HepG2 (cell line): ENCODE results near the gene ETF1. TPM values are rescaled to one million over a fixed set of nuclear protein-coding genes. Genes with fewer than 3 reads are reported as not detected.

Source experiments
- FOXO1 ChIP-seq: sonication (generic); formaldehyde crosslinking; IDR thresholded peaks from 2 replicates; pipeline ENCODE4 v1.4.0; 2020; ENCODE audit warnings: missing genetic modification reagents
- HNRNPL ChIP-seq: fragments of 200-400 bp; formaldehyde crosslinking; IDR thresholded peaks from 2 replicates; pipeline ENCODE4 v1.6.1; 2017; ENCODE audit warnings: mild to moderate bottlenecking, low read depth, low read length
- RFXAP ChIP-seq: sonication (generic); formaldehyde crosslinking; IDR thresholded peaks from 2 replicates; pipeline ENCODE4 v1.4.0; 2020; ENCODE audit warnings: missing genetic modification reagents, borderline replicate concordance
- SKI ChIP-seq: fragments of 450-650 bp; IDR thresholded peaks from one replicate; pipeline ENCODE4 v1.6.1; 2018; ENCODE audit warnings: mild to moderate bottlenecking; ENCODE audit not compliant: partially characterized antibody
- TEAD2 ChIP-seq: sonication (generic); formaldehyde crosslinking; IDR thresholded peaks from 2 replicates; pipeline ENCODE4 v1.9.0; 2021; ENCODE audit warnings: missing genetic modification reagents
- ZMAT3 ChIP-seq: sonication (generic); formaldehyde crosslinking; conservative IDR thresholded peaks from 2 replicates; pipeline ENCODE4 v1.7.0; 2021; ENCODE audit warnings: missing genetic modification reagents
- ZNF17 ChIP-seq: sonication (generic); formaldehyde crosslinking; IDR thresholded peaks from 2 replicates; pipeline ENCODE4 v1.5.0; 2020; ENCODE audit warnings: mild to moderate bottlenecking, missing genetic modification reagents
- ZNF331 ChIP-seq: sonication (generic); formaldehyde crosslinking; IDR thresholded peaks from 2 replicates; pipeline ENCODE4 v1.4.0; 2020; ENCODE audit warnings: missing genetic modification reagents
- ZNF432 ChIP-seq: sonication (generic); formaldehyde crosslinking; IDR thresholded peaks from 2 replicates; pipeline ENCODE4 v1.5.0; 2020; ENCODE audit warnings: missing genetic modification reagents, mild to moderate bottlenecking, borderline replicate concordance
- ZNF614 ChIP-seq: IDR thresholded peaks from 2 replicates; pipeline ENCODE4 v1.6.1; 2018; ENCODE audit warnings: missing biosample characterization, missing genetic modification reagents, inconsistent platforms, borderline replicate concordance
- ZNF790 ChIP-seq: sonication (generic); formaldehyde crosslinking; IDR thresholded peaks from 2 replicates; pipeline ENCODE4 v1.8.0; 2022; ENCODE audit warnings: missing genetic modification reagents, mild to moderate bottlenecking, borderline replicate concordance
- ZNF878 ChIP-seq: sonication (generic); formaldehyde crosslinking; IDR thresholded peaks from 2 replicates; pipeline ENCODE4 v1.8.1; 2023; ENCODE audit warnings: mild to moderate bottlenecking, missing genetic modification reagents, moderate library complexity
- polyA plus RNA-seq, 8 experiments: library from polyadenylated mRNA; depleted of rRNA in 3 of 8; stranded (reverse) in 7 of 8; unstranded in 1 of 8; fragments of >200 nt; fragmentation: Illumina TruSeq in 4 of 8; extraction: Trizol in 4 of 8; gene quantifications; 2 replicates each; pipeline versions ENCODE4 v1.2.1 to v1.2.3, GENCODE V29; 2011 to 2016; ENCODE audit warnings: low read depth in 4 of 8, missing spikeins in 1 of 8, mixed read lengths in 1 of 8; ENCODE audit not compliant: insufficient read depth in 1 of 8
- total RNA-seq, 5 experiments: library from RNA; depleted of rRNA; stranded (reverse); fragments of >200 nt; fragmentation: Illumina TruSeq; extraction: Trizol; gene quantifications; 2 replicates each; pipeline ENCODE4 v1.2.3, GENCODE V29; 2016; ENCODE audit warnings: low read depth in 1 of 5
- TF ChIP-seq, protein P1 (sequence below): sonication (generic); formaldehyde crosslinking; conservative IDR thresholded peaks from 2 replicates; pipeline ENCODE4 v1.4.0; 2020; ENCODE audit warnings: missing genetic modification reagents
- TF ChIP-seq, protein P2 (sequence below): IDR thresholded peaks from 2 replicates; pipeline ENCODE4 v1.6.1; 2016; ENCODE audit warnings: missing compliant biosample characterization, missing genetic modification reagents, borderline replicate concordance
- TF ChIP-seq, protein P3 (sequence below): IDR thresholded peaks from 2 replicates; pipeline ENCODE4 v1.6.1; 2018; ENCODE audit warnings: missing genetic modification reagents, mild to moderate bottlenecking, missing compliant biosample characterization
- TF ChIP-seq, protein P4 (sequence below): sonication (generic); formaldehyde crosslinking; IDR thresholded peaks from 2 replicates; pipeline ENCODE4 v1.4.0; 2020; ENCODE audit warnings: missing genetic modification reagents
- TF ChIP-seq, protein P5 (sequence below): sonication (generic); formaldehyde crosslinking; IDR thresholded peaks from 2 replicates; pipeline ENCODE4 v1.4.0; 2020; ENCODE audit warnings: missing genetic modification reagents, borderline replicate concordance

Gene ETF1
- total and polyA plus RNA-seq, 2 of the 13 experiments (the other 11 are each of a cell fraction or from before 2014, with no cell fraction given): 52.1 to 184 TPM

DNA sequence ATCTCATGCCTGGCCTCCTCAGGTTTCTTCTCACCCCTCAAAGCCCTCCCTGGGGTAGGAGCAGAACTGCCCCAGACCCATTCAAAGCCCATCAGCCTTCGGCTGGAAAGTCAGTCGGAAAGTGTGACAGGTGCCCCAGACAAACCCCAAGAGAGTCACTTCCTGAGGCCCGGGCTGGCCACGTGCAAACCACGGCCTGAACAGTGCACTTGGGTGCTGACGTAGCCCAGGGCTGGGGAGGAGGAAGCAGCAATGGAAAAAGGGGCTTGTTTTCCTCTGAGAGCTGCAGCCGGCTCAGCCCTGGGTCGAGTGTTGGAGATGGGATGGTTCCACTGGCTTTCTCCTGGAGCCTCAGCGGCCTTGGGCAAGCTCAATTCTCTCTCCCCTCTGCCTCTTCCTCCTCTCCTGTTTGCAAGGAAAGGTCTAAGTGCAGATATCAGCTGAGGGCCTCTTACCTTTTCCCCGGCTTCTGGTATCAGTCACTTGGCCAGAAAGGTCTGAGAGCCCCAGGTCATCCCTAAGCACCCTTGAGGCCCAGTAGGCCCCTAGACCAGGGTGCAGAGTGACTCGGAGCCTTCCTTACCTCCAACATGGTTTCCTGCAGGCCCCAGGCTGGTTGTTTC is 83.6 kb downstream of the ETF1 start (continued):
- TF ChIP-seq, protein P1, sequence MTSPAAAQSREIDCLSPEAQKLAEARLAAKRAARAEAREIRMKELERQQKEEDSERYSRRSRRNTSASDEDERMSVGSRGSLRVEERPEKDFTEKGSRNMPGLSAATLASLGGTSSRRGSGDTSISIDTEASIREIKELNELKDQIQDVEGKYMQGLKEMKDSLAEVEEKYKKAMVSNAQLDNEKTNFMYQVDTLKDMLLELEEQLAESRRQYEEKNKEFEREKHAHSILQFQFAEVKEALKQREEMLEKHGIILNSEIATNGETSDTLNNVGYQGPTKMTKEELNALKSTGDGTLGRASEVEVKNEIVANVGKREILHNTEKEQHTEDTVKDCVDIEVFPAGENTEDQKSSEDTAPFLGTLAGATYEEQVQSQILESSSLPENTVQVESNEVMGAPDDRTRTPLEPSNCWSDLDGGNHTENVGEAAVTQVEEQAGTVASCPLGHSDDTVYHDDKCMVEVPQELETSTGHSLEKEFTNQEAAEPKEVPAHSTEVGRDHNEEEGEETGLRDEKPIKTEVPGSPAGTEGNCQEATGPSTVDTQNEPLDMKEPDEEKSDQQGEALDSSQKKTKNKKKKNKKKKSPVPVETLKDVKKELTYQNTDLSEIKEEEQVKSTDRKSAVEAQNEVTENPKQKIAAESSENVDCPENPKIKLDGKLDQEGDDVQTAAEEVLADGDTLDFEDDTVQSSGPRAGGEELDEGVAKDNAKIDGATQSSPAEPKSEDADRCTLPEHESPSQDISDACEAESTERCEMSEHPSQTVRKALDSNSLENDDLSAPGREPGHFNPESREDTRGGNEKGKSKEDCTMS: no peak
- peak; percentile 90 for TF ChIP-seq ZNF878 (CRISPR knock-in tag)
- TF ChIP-seq ZMAT3 (CRISPR knock-in tag): peak; percentile 85; the same call in 1 of the 2 replicates
- TF ChIP-seq ZNF17: no peak
- TF ChIP-seq ZNF432 (CRISPR knock-in tag): no peak
- TF ChIP-seq SKI: no peak
- TF ChIP-seq, protein P2, sequence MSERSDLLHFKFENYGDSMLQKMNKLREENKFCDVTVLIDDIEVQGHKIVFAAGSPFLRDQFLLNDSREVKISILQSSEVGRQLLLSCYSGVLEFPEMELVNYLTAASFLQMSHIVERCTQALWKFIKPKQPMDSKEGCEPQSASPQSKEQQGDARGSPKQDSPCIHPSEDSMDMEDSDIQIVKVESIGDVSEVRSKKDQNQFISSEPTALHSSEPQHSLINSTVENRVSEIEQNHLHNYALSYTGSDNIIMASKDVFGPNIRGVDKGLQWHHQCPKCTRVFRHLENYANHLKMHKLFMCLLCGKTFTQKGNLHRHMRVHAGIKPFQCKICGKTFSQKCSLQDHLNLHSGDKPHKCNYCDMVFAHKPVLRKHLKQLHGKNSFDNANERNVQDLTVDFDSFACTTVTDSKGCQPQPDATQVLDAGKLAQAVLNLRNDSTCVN (CRISPR knock-in tag): peak; percentile 70; the same call in 1 of the 2 replicates
- 0 out of 2 replicates have a peak, but pooled peaks have one; percentile 31 for TF ChIP-seq TEAD2 (CRISPR knock-in tag)
- TF ChIP-seq HNRNPL: no peak
- 0 out of 2 replicates have a peak, but pooled peaks have one; percentile 34 for TF ChIP-seq RFXAP (CRISPR knock-in tag)
- TF ChIP-seq ZNF614 (CRISPR knock-in tag): no peak
- TF ChIP-seq, protein P3, sequence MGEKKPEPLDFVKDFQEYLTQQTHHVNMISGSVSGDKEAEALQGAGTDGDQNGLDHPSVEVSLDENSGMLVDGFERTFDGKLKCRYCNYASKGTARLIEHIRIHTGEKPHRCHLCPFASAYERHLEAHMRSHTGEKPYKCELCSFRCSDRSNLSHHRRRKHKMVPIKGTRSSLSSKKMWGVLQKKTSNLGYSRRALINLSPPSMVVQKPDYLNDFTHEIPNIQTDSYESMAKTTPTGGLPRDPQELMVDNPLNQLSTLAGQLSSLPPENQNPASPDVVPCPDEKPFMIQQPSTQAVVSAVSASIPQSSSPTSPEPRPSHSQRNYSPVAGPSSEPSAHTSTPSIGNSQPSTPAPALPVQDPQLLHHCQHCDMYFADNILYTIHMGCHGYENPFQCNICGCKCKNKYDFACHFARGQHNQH (CRISPR knock-in tag): peak; percentile 48; the same call in 1 of the 2 replicates
- TF ChIP-seq ZNF790 (CRISPR knock-in tag): no peak
- 0 out of 2 replicates have a peak, but pooled peaks have one; percentile 67 for TF ChIP-seq ZNF331 (CRISPR knock-in tag)
- TF ChIP-seq, protein P4, sequence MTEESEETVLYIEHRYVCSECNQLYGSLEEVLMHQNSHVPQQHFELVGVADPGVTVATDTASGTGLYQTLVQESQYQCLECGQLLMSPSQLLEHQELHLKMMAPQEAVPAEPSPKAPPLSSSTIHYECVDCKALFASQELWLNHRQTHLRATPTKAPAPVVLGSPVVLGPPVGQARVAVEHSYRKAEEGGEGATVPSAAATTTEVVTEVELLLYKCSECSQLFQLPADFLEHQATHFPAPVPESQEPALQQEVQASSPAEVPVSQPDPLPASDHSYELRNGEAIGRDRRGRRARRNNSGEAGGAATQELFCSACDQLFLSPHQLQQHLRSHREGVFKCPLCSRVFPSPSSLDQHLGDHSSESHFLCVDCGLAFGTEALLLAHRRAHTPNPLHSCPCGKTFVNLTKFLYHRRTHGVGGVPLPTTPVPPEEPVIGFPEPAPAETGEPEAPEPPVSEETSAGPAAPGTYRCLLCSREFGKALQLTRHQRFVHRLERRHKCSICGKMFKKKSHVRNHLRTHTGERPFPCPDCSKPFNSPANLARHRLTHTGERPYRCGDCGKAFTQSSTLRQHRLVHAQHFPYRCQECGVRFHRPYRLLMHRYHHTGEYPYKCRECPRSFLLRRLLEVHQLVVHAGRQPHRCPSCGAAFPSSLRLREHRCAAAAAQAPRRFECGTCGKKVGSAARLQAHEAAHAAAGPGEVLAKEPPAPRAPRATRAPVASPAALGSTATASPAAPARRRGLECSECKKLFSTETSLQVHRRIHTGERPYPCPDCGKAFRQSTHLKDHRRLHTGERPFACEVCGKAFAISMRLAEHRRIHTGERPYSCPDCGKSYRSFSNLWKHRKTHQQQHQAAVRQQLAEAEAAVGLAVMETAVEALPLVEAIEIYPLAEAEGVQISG (CRISPR knock-in tag): peak; percentile 41; the same call in 1 of the 2 replicates
- peak; percentile 14; the same call in 1 of the 2 replicates for TF ChIP-seq FOXO1
- TF ChIP-seq, protein P5, sequence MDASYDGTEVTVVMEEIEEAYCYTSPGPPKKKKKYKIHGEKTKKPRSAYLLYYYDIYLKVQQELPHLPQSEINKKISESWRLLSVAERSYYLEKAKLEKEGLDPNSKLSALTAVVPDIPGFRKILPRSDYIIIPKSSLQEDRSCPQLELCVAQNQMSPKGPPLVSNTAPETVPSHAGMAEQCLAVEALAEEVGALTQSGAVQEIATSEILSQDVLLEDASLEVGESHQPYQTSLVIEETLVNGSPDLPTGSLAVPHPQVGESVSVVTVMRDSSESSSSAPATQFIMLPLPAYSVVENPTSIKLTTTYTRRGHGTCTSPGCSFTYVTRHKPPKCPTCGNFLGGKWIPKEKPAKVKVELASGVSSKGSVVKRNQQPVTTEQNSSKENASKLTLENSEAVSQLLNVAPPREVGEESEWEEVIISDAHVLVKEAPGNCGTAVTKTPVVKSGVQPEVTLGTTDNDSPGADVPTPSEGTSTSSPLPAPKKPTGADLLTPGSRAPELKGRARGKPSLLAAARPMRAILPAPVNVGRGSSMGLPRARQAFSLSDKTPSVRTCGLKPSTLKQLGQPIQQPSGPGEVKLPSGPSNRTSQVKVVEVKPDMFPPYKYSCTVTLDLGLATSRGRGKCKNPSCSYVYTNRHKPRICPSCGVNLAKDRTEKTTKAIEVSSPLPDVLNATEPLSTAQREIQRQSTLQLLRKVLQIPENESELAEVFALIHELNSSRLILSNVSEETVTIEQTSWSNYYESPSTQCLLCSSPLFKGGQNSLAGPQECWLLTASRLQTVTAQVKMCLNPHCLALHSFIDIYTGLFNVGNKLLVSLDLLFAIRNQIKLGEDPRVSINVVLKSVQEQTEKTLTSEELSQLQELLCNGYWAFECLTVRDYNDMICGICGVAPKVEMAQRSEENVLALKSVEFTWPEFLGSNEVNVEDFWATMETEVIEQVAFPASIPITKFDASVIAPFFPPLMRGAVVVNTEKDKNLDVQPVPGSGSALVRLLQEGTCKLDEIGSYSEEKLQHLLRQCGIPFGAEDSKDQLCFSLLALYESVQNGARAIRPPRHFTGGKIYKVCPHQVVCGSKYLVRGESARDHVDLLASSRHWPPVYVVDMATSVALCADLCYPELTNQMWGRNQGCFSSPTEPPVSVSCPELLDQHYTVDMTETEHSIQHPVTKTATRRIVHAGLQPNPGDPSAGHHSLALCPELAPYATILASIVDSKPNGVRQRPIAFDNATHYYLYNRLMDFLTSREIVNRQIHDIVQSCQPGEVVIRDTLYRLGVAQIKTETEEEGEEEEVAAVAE: peak; percentile 73; the same call in 1 of the 2 replicates
